DOHH2 (cell line): ENCODE measurements around the gene RNF19B.

ENCODE experiments used
- H3F3A ChIP-seq: fragments of 200-600 bp; sonication (generic), shearing (Covaris generic); 2 replicates; pipeline ENCODE4 v1.6.0; 2016; ENCODE audit warnings: antibody characterized with exemption, mild to moderate bottlenecking; ENCODE audit not compliant: control insufficient read depth, insufficient read depth
- H3K27ac ChIP-seq: fragments of 200-600 bp; sonication (generic); 2 replicates; pipeline ENCODE4 v1.5.1; 2014; ENCODE audit warnings: low read depth, mild to moderate bottlenecking, low read length, moderate library complexity
- H3K27me3 ChIP-seq: fragments of 200-600 bp; sonication (generic); 2 replicates; pipeline ENCODE4 v1.6.1; 2014; ENCODE audit warnings: mild to moderate bottlenecking, low read length, mixed read lengths; ENCODE audit not compliant: control insufficient read depth
- H3K36me3 ChIP-seq: fragments of 200-600 bp; sonication (generic); 2 replicates; pipeline ENCODE4 v1.6.1; 2014; ENCODE audit warnings: mild to moderate bottlenecking, low read length, moderate library complexity, mixed read lengths; ENCODE audit not compliant: control insufficient read depth
- H3K4me1 ChIP-seq: fragments of 200-600 bp; sonication (generic); 2 replicates; pipeline ENCODE4 v1.6.1; 2014; ENCODE audit warnings: mild to moderate bottlenecking, low read length, mixed read lengths; ENCODE audit not compliant: control insufficient read depth
- H3K4me2 ChIP-seq: fragments of 200-600 bp; sonication (generic); 2 replicates; pipeline ENCODE4 v1.6.0; 2014; ENCODE audit warnings: mild to moderate bottlenecking, low read length, moderate library complexity
- H3K4me3 ChIP-seq: fragments of 200-600 bp; sonication (generic); 2 replicates; pipeline ENCODE4 v1.5.1; 2014; ENCODE audit warnings: mild to moderate bottlenecking, low read length, mixed read lengths
- H3K79me2 ChIP-seq: fragments of 200-600 bp; sonication (generic); 2 replicates; pipeline ENCODE4 v1.6.1; 2014; ENCODE audit warnings: mild to moderate bottlenecking, low read length, mixed read lengths; ENCODE audit not compliant: control insufficient read depth
- H3K9me2 ChIP-seq: fragments of 200-600 bp; sonication (generic); replicated peaks from 2 replicates; pipeline ENCODE4 v1.6.1; 2014; ENCODE audit warnings: mild to moderate bottlenecking, low read length, mixed read lengths; ENCODE audit not compliant: control insufficient read depth
- H3K9me3 ChIP-seq: fragments of 200-600 bp; sonication (generic); 2 replicates; pipeline ENCODE4 v1.6.1; 2014; ENCODE audit warnings: antibody characterized with exemption, low read length, mixed read lengths; ENCODE audit not compliant: control insufficient read depth, insufficient read depth
- H4K20me1 ChIP-seq: fragments of 200-600 bp; sonication (generic); 2 replicates; pipeline ENCODE4 v1.6.0; 2014; ENCODE audit warnings: low read depth, mild to moderate bottlenecking, antibody characterized with exemption, low read length, moderate library complexity; ENCODE audit not compliant: control insufficient read depth, insufficient read depth
- EZH2phosphoT487 ChIP-seq: fragments of 200-600 bp; sonication (generic); IDR thresholded peaks from 2 replicates; pipeline ENCODE4 v1.6.1; 2017; ENCODE audit warnings: borderline replicate concordance, mild to moderate bottlenecking, antibody characterized with exemption, low read length, moderate library complexity, mixed read lengths
- TF ChIP-seq, protein P1 (sequence below): fragments of 200-600 bp; sonication (generic); IDR thresholded peaks from one replicate; pipeline ENCODE4 v1.5.1; 2014; ENCODE audit warnings: antibody characterized with exemption, mild to moderate bottlenecking, low read depth, low read length; ENCODE audit not compliant: poor library complexity, severe bottlenecking

RNF19B gene

GRCh38 chr1:32898958-32899357 lies 65.7 kb downstream of the RNF19B start:
- no peaks in the 10 kb centered on the region for H3K9me2 ChIP-seq
- H3K27me3 ChIP-seq: peaks cover 50% of the 10 kb centered on the region
- no peaks in the 10 kb centered on the region for H3K79me2 ChIP-seq
- H3K27ac ChIP-seq: no peak overlapping the region
- no peaks in the 10 kb centered on the region for H3K36me3 ChIP-seq
- no peaks in the 10 kb centered on the region for H3K9me3 ChIP-seq
- TF ChIP-seq EZH2phosphoT487: no peak
- TF ChIP-seq, protein P1, sequence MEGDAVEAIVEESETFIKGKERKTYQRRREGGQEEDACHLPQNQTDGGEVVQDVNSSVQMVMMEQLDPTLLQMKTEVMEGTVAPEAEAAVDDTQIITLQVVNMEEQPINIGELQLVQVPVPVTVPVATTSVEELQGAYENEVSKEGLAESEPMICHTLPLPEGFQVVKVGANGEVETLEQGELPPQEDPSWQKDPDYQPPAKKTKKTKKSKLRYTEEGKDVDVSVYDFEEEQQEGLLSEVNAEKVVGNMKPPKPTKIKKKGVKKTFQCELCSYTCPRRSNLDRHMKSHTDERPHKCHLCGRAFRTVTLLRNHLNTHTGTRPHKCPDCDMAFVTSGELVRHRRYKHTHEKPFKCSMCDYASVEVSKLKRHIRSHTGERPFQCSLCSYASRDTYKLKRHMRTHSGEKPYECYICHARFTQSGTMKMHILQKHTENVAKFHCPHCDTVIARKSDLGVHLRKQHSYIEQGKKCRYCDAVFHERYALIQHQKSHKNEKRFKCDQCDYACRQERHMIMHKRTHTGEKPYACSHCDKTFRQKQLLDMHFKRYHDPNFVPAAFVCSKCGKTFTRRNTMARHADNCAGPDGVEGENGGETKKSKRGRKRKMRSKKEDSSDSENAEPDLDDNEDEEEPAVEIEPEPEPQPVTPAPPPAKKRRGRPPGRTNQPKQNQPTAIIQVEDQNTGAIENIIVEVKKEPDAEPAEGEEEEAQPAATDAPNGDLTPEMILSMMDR: no peak
- no peaks in the 10 kb centered on the region for H3F3A ChIP-seq
- H3K4me1 ChIP-seq: peaks cover 8% of the 10 kb centered on the region
- no peak overlapping the region for H3K4me3 ChIP-seq
- H4K20me1 ChIP-seq: no peaks in the 10 kb centered on the region
- no peak overlapping the region for H3K4me2 ChIP-seq

- TF ChIP-seq, protein P1: no peak
- no peak for TF ChIP-seq EZH2phosphoT487
These were observed 66.6 kb downstream of the RNF19B start for GRCh38 chr1:32898056-32898455.

GRCh38 chr1:32897082-32898049 lies 67.2 kb downstream of the RNF19B start:
- no peaks in the 10 kb centered on the region for H3K9me3 ChIP-seq
- no peak overlapping the region for H3K4me3 ChIP-seq
- no peaks in the 10 kb centered on the region for H3K79me2 ChIP-seq
- H4K20me1 ChIP-seq: no peaks in the 10 kb centered on the region
- no peaks in the 10 kb centered on the region for H3K9me2 ChIP-seq
- H3K4me1 ChIP-seq: peaks cover 8% of the 10 kb centered on the region
- H3K27me3 ChIP-seq: peaks cover 46% of the 10 kb centered on the region
- H3K36me3 ChIP-seq: no peaks in the 10 kb centered on the region
- H3F3A ChIP-seq: no peaks in the 10 kb centered on the region
- no peak overlapping the region for H3K27ac ChIP-seq
- TF ChIP-seq, protein P1: no peak
- TF ChIP-seq EZH2phosphoT487: no peak
- H3K4me2 ChIP-seq: no peak overlapping the region

More at GRCh38 chr1:32898056-32898455, 66.6 kb downstream of the RNF19B start:
- Histone ChIP-seq H3K9me3 (no peaks in the 10 kb centered on the region), H3K27me3 (peaks cover 50% of the 10 kb centered on the region), H3K9me2 (no peaks in the 10 kb centered on the region), H3K36me3 (no peaks in the 10 kb centered on the region), H3F3A (no peaks in the 10 kb centered on the region), H3K27ac (no peak overlapping the region), H4K20me1 (no peaks in the 10 kb centered on the region), H3K4me2 (no peak overlapping the region), H3K4me1 (peaks cover 8% of the 10 kb centered on the region), H3K79me2 (no peaks in the 10 kb centered on the region), H3K4me3 (no peak overlapping the region)
